Lung (tissue), 12 donors: ENCODE results near the gene BOD1L1. TPM values are rescaled to one million over a fixed set of nuclear protein-coding genes. Genes with fewer than 3 reads are reported as not detected.

Experiments used
- ATAC-seq: fragments of 200-7000 bp; cut with Tn5 transposase; one replicate; pipeline ENCODE4 v1.9.1; 2020; ENCODE audit warnings: moderate number of reproducible peaks; ENCODE audit not compliant: insufficient read depth, low FRiP score
- DNase-seq, 3 donors: peaks; one replicate each; pipeline ENCODE4 v3.0.0-alpha.2; 2013 to 2017
- H3K27ac ChIP-seq, 2 donors: one replicate each; pipeline ENCODE4 v1.5.1; 2013; ENCODE audit warnings: mild to moderate bottlenecking in 2 of 2, moderate library complexity in 2 of 2, control low read depth in 1 of 2, inconsistent platforms in 1 of 2, low read depth in 1 of 2, low read length in 1 of 2
- H3K27me3 ChIP-seq, 3 donors: one replicate each; pipeline ENCODE4 v1.5.1; 2013; ENCODE audit warnings: low read length in 2 of 3; ENCODE audit not compliant: control insufficient read depth in 3 of 3, insufficient read depth in 3 of 3
- H3K36me3 ChIP-seq, 4 donors: one replicate each; pipeline ENCODE4 v1.5.1; 2013; ENCODE audit warnings: low read length in 4 of 4, mild to moderate bottlenecking in 1 of 4, moderate library complexity in 1 of 4; ENCODE audit not compliant: control insufficient read depth in 4 of 4, insufficient read depth in 4 of 4
- H3K4me1 ChIP-seq, 5 donors: one replicate each; pipeline ENCODE4 v1.5.1; 2013; ENCODE audit warnings: low read length in 5 of 5, mild to moderate bottlenecking in 2 of 5, moderate library complexity in 1 of 5; ENCODE audit not compliant: control insufficient read depth in 5 of 5, insufficient read depth in 5 of 5
- H3K4me3 ChIP-seq: one replicate; pipeline ENCODE4 v1.5.1; 2013; ENCODE audit warnings: mild to moderate bottlenecking, control low read depth, moderate library complexity
- H3K9ac ChIP-seq, 2 donors: one replicate each; pipeline ENCODE4 v1.5.1; 2013; ENCODE audit warnings: low read length in 2 of 2, control low read depth in 1 of 2; ENCODE audit not compliant: insufficient read depth in 1 of 2
- H3K9me3 ChIP-seq, 4 donors: one replicate each; pipeline ENCODE4 v1.5.1; 2013; ENCODE audit warnings: low read length in 3 of 4, mild to moderate bottlenecking in 1 of 4, moderate library complexity in 1 of 4; ENCODE audit not compliant: control insufficient read depth in 4 of 4, insufficient read depth in 3 of 4
- WGBS, 2 donors: extraction: QIAGEN DNeasy Blood & Tissue Kit; methylation state at CpG; one replicate each; pipeline ENCODE4 v1.1.7; 2013; 5-methylcytosine and 5-hydroxymethylcytosine counted together
- polyA plus RNA-seq, 2 donors: library from polyadenylated mRNA; stranded (reverse); fragments of 200-250 nt; gene quantifications; one replicate each; pipeline ENCODE4 v1.2.1, GENCODE V29; 2013
- total RNA-seq, 2 donors: library from RNA; depleted of rRNA in 1 of 2; stranded (reverse); fragments of >200 nt in 1 of 2; gene quantifications; one replicate each; pipeline ENCODE4 v1.2.1, GENCODE V29; 2014 to 2021
- TF ChIP-seq, protein P1 (sequence below): IDR thresholded peaks from 2 replicates; pipeline ENCODE4 v1.5.1; 2012; ENCODE audit warnings: mild to moderate bottlenecking; ENCODE audit errors: control extremely low read depth, extremely low read depth
- donor health status: control.
- donor health status: control.
- donor health status: Bipolar disorder and iron deficiency.
- donor health status: healthy.
- donor health status: DM: yes; HTN: yes; CAD: no.

The BOD1L1 gene
- total and polyA plus RNA-seq, 4 donors = 8.5 to 83.9 (median 24.0) TPM

DNA sequence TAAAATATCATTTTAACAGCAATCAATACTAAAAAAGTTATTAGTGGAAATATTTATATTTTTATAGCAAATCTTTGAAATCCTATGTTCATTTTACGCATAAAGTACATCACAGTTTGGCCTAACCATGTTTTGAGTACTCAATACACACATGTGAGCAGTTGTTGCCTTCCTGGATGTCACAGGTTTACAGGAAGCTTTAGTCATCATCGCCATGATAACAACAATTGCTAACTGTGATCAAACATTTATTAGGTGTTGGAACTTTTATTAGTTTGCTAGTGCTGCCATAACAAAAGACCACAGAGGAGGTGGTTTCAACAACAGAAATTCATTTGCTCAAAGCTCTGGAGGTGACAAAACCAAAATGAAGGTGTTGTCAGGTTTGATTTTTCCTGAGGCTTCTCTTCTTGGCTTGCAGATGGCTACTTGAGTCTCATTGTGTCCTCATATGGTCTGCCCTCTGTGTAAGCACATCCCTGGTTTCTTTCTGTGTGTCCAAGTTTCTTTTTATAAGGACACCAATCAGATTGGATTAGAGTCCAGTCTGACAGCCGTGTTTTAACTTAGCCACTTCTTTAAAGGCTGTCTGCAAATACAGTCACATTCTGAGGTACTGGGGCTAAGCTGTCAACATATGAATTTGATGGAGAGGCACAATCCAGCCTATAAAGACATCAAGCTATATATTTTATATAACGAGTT is 43.1 kb upstream of the BOD1L1 start:
- DNase-seq (peak in 2 of 3 donors; percentile 35 to 90), ATAC-seq (no peak)
- 79 to 80% methylated on average over 4 of the region's 4 CpGs for WGBS, 2 donors
- H3K4me3 ChIP-seq = no peak overlapping the region
- H3K36me3 ChIP-seq = no peaks in the 10 kb centered on the region
- no peak overlapping the region for H3K27ac ChIP-seq
- peaks cover 0 to 4% (median under 1%) of the 10 kb centered on the region in 4 donors for H3K9me3 ChIP-seq
- H3K27me3 ChIP-seq = no peaks in the 10 kb centered on the region
- peaks cover 0 to 12% (median 0%) of the 10 kb centered on the region in 5 donors for H3K4me1 ChIP-seq
- TF ChIP-seq, protein P1, sequence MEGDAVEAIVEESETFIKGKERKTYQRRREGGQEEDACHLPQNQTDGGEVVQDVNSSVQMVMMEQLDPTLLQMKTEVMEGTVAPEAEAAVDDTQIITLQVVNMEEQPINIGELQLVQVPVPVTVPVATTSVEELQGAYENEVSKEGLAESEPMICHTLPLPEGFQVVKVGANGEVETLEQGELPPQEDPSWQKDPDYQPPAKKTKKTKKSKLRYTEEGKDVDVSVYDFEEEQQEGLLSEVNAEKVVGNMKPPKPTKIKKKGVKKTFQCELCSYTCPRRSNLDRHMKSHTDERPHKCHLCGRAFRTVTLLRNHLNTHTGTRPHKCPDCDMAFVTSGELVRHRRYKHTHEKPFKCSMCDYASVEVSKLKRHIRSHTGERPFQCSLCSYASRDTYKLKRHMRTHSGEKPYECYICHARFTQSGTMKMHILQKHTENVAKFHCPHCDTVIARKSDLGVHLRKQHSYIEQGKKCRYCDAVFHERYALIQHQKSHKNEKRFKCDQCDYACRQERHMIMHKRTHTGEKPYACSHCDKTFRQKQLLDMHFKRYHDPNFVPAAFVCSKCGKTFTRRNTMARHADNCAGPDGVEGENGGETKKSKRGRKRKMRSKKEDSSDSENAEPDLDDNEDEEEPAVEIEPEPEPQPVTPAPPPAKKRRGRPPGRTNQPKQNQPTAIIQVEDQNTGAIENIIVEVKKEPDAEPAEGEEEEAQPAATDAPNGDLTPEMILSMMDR = no peak
- no peak overlapping the region for H3K9ac ChIP-seq

DNA sequence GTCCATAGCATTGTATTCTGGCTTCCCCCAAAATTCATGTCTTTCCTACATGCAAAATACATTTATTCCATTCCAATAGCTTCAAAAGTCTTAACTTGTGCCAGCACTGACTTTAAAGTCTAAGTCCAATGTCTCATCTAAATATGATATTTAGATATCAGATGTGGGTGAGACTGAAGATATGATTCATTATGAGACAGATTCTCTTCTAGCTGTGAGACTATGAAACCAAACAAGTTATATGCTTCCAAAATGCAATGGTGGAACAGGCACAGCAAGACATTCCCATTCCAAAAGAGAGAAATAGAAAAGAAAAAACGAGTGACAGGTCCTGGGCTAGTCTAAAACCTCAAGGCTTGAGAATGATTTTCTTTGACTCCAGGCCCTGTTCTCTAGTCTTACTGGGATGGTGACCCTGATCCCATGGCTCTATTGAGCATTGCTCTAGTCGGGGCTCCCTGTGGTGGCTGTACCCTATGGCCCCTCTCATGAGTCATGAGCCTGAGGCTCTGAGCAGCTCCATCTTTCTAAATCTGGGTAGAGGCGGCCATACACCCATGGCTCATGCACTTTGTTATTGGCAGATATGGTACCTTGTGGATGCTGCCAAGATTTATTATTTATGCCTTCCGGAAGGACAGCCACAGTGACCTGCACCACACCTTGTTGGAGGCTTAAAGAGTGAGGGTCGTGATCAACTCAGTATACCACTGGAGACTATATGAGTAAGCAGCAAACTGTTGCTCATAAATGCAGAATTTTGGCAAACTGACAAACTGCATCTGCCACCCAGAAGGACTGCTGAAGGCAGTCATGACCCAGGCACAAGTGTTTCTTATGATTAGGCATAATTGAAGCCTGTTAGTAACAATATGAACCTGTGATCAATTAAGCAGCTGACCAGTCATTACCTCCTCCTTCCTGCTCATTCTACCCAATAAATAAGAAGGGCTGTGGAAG is 38.5 kb upstream of the BOD1L1 start:
- Histone ChIP-seq H3K9ac (no peak overlapping the region), H3K4me3 (no peak overlapping the region), H3K9me3 (no peaks in the 10 kb centered on the region), H3K4me1 (peaks cover 0 to 12% (median 0%) of the 10 kb centered on the region in 5 donors), H3K27me3 (no peaks in the 10 kb centered on the region), H3K36me3 (no peaks in the 10 kb centered on the region), H3K27ac (no peak overlapping the region)
- ATAC-seq (no peak), DNase-seq (no peak)
- 73 to 78% methylated on average over 5 of the region's 5 CpGs for WGBS, 2 donors
- TF ChIP-seq, protein P1 = no peak

DNA sequence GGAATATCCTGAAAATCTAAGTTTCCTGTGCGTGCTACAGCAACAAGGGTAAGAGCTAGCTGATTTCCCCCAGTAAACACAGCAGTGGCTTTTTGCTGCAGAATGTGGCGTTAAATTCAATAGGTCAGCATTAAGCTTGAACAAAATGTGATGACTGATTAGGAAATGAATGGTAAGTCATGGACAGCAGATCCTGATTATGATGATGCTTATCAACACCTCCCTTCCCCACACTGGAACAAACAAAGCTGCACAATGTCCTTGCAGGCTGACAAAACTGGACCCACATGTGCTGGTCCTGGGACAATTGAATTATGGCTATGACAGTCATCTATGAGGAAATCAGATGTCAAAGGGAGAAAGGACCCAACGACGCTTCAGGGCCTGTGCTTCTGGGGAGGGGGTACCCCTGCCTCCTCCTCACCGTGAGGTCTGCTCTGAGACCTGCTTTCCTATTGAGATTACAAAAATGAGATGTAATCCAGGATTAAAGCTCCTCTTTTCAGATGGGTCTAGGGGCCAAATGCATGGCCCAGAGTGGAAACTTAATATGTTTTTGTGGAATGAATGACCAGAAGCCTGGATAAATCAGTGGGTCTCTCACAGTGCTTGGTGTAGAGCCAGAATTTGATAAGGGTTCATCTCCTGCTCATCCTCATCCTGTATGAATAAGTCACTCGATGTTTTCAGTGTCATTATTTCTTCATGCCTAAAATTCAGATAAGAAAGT is 32.0 kb upstream of the BOD1L1 start:
- H3K36me3 ChIP-seq = no peaks in the 10 kb centered on the region
- peaks cover 0 to 3% (median 0%) of the 10 kb centered on the region in 3 donors for H3K27me3 ChIP-seq
- DNase-seq (peak in 1 of 3 donors; percentile 13), ATAC-seq (no peak)
- no peaks in the 10 kb centered on the region for H3K9me3 ChIP-seq
- no peak overlapping the region for H3K4me3 ChIP-seq
- 74 to 77% methylated on average over 6 of the region's 6 CpGs for WGBS, 2 donors
- no peak overlapping the region for H3K27ac ChIP-seq
- no peak overlapping the region for H3K9ac ChIP-seq
- H3K4me1 ChIP-seq = peaks cover 0 to 3% (median 0%) of the 10 kb centered on the region in 5 donors
- TF ChIP-seq, protein P1 = no peak
